ENCODE data around the gene TGM2.

TGM2 gene

DNA sequence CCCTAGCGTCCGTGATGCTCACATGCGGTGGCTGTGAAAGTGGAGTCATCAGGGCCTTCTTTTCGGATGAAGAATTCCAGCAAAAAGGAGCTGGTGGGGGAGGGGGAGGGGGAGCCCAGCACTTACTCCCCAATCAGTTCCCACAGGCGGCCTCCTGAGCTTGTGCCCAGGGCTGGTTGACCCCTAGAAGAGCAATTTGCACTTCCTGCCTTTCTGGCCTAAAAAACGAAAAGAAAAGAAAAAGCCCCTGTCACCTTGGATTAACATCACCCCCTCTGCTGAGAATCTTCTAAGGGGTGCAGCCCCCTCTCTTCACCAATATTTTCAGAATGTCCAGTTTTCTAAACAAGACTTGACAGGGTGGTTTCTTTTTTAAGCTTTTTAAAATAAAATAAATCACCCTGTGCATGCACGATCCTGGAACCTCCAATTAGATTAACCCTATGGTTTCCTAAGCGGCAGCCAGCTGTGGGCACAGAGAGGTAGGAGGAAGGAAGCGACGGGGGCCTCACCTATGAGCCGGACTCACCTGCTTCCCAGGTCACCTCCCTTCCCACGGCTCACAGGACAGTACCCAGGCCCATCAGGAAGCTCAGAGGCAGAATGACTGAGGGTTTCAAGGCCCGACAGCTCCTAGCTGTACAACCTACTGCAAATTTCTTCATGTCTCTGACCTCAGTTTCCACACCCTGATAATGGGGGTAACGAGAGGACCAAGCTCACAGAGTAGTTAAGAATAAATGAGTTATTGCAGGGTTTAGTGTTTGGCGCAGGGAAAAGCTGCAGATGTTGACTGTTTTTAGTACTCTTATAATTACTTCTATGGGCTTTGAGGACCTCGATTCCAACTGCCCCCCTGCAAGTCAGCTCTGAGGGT, 10.5 kb upstream of the TGM2 start:
- DNase-seq, result no peak

DNA sequence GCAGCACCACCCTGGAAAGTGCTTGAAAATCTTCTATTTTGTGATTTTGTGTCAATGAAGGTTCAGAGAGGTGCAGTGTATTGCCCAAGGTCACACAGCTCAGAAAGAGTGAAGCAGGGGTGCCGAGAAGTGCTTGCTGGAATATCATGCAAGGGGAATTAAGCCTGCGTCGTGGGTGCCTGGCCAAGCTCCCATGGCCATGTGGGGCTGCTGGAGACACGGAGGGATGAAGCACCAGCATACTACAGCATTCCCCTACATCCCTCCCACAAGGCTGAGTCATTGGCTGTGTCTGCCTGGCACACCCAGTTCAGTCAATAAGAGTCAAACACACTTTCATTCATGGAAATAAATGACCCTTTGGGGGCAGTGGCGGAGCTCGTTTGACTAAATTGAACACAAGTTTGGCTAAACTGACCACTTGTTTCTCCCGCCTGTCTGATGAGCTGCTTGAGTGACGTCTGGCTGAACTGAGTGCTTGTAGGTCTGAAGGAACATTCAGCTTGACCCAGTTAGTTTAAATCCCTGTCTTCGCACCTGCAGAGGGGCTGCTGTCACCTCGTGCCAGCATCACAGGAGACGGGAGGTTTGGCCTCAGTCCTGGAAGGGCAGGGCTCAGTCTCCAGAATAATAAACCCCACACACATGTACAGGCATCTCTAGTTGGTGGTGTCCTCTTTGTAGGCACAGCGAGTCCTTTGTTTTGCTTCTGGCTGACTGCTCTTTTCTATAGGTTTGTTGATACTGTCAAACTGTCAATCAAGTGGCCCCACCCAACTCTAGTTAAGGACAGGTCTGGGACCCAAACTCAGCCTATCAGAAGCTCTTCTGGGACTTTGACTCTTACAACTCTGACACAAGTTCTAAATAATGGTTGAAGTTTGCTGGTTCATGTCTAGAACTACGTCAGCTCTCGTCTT, 8.4 kb upstream of the TGM2 start:
- peak in 1 of 2 donors; percentile 5 for DNase-seq

DNA sequence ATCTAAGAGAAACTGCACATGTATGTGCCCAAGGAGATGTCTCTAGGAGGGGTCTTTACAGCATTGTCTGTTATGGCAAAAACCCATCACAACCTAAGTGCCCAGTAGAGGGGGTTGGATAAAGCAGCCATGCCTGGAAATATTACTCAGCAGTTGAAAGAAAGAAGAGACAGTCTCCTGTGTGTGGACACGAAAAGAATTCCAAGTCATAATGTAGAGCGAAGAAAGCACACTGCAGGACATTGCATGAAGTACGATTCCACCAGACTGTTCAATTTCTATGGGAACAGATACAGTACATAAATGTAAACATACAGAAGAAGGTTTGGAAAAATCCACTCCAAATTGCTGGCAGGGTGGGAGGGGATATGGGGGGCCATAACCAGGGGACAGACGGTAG, 7.3 kb upstream of the TGM2 start:
- DNase-seq, result no peak

DNA sequence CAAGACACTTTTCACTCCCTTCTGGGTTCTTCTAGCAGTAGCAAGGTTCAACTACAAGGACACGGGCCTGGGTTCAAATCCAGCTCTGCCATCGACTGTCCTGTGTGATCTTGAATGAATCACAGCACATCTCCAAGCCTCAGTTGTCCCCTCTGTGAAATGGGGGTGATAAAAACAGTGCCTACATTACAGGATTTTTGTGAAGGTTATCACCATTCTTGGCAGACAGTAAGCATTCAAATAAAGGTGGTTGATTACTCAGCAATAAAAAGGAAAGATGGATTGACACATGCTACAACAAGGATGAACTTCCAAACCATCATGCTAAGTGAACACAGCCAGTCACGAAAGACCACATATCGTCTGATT, 6.6 kb upstream of the TGM2 start:
- DNase-seq, result no peak

DNA sequence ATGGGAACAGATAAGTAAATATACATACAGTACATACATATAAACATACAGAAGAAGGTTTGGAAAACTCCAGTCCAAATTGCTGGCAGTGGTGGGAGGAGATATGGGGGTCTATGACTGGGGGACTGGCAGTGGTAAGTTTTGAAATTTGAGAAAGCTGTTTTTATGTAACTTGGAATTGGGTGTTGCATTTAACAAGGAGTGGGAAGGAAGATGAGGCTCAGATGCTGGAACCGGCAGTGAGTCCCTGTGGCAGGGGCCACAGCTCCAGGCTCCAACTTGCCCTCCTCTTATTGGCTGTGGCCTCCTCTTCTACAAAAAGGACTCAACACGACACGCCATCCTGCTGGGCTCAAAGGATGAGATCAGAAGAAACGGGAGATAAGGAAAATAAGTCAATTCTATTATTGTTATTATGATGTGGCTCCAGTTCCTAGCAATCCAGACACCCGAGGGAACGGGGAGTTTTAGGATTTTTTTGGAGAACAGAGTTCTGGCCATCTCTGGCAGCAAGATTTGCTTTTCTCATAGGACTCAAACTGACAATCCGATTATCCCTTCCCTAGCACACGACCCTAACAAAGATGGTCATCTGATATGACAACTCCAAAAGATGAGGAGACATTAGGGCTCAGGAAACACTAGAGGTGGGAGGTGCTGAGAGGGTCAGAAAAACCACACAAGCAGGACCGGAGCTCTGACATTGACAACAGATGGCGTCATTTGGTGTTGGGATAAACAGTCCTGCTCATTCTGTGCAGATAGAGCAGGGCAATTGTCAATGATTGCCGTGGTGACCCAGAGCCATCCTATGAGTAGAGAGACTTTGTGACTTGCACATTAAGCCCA, 6.0 kb upstream of the TGM2 start:
- DNase-seq, result no peak

DNA sequence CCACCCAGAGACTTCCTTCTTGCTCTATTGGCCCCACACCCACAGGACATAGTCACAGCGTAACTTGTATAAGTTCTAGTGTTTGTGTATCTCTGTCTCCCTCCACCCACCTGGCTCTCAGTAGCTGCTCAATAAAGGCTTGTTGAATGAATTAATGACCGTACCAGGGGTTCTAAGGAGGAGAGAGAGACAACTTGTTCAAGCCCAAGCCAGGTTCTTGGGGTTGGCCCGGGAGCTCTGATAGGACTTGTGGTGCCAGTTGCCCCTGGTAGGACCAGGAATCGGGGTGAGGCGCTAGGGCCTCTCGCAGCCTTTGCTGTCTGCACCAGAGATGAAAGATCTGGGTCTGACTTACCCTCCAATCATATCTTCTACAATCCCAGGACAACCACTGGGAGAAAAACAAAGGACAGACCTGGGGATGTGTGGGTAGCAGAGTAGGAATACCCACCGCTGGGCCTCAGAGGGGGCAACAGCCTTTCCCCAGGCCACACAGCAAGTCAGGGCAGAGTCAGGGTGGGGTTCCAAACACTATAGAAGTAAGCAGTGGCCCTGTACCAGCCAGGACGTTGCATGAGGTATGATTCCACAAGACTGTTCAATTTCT, 5.3 kb upstream of the TGM2 start:
- DNase-seq, result no peak

DNA sequence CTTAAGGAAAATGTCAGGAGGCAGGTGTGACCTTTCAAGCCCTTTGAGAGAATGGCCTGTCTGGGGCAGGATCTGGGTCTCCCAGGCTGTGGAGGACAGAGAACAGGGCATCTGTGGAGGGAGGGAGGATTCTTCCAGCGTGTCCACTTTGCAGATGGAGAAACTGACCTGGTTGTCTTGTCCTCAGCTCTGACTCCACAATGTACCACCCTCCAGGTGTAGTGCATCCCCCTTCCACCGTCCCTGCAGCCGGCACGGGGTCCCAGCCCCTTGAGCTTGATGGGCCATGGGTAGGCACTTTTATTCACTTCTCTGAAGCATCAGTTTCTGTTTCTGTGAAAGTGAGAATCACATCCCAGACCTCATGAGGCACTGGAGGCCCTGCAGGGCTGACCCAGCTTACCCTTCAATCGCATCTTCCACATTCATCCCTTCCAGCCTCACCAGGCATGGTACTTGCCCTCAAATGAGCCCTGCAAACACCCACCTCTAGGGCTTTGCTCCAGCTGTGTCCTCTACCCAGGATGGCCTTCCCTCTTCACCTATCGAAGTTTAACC, 4.6 kb upstream of the TGM2 start:
- no peak for DNase-seq

DNA sequence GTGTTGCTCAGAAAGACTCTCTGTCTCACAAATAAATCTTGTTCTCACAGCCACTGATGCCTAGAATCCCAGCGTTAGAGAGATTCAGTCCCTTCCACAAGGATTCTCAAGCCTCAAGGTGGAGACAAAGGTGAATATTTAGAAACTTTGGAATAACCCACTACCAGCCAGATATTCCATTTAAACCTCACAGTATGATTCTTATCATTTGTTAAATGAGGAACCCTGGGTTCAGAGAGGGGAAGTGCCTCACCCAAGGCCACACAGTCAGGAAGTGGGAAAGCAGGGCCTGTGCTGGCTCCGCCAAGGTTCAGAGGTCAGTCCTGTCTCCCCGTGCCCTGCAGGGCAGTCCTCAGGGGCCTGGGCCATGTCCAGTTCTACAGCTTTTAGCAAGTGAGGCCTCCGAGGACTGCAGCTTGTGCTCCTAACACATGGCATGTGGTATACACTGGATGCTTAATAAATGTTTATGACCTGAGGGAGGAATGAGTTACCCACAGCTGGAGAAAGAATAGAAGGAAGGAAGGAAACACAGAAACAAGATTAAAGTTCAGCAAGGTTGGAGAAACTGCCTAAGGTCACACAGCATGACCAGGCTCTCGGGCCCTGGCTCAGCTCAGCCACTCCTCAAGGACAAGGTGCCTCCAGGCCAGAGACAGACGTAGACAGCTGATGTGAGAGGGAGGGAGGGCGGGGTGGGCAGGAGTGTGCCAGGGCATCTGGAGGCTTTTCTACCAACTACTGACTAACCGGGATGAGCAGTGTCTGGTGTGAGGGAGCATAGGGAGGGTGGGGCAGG, 3.9 kb upstream of the TGM2 start:
- peak in 1 of 2 donors; percentile 23 for DNase-seq

DNA sequence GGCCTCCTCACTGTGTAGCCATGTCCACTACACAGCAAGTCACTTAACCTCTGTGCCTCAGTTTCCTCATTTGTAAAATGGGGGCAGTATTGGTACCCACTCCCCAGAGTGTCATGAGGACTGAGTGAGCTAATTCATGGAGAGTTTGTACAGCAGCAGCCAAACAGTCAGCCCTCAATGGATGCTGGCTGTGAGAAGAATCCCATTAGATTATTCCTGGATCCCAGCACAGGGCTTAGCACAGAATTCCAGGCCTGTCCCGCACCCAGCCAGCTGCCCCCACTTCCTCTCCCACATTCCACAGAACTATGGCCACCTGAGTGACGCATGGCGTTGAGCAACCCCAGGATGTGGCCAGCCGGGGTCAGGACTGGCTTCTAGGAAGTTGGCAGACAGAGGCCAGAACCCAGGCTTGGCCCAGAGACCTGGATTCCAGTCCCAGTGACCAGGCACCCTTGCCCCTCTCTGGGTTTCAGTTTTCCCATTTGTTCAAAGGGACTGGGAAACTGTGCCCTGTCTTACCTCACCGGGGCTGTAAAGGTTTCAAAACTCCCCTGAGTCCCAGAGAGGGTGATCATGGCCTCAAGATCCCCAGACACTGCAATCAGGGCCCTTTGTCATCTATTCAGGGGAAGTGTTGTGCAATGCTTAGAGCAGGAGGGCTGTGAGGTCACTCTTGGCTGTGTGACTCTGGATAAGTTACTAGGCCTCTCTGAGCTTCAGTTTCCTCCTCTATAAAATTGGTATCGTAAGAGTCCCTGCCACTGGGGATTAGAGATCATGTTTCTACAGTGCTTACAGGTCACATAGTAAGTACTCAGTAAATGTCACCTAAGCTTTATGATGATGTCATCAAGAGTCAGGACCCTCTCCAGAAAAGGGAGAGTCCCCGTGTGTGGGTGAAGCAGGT, 3.0 kb upstream of the TGM2 start:
- DNase-seq, result peak in 1 of 2 donors; percentile 38

DNA sequence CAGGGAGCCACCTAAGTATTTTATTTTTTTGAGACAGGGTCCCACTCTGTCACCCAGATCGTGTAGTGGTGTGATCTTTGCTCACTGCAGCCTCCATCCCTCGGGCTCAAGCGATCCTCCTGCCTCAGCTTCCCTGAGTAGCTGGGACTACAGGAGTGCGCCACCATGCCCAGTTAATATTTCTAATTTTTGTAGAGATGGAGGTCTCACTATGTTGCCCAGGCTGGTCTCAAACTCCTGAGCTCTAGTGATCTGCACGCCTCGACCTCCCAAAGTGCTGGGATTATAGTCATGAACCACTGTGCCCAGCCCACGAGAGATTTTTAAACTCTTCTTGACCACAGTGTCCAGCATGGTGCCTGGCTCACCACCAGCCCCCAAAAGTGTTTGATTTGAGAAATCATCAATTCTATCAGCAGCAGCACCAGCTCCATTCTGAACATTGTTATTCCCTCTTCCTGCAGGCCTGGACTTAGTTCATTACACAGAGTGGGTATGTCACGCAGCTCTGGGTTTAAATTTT, 2.3 kb upstream of the TGM2 start:
- DNase-seq, result no peak

DNA sequence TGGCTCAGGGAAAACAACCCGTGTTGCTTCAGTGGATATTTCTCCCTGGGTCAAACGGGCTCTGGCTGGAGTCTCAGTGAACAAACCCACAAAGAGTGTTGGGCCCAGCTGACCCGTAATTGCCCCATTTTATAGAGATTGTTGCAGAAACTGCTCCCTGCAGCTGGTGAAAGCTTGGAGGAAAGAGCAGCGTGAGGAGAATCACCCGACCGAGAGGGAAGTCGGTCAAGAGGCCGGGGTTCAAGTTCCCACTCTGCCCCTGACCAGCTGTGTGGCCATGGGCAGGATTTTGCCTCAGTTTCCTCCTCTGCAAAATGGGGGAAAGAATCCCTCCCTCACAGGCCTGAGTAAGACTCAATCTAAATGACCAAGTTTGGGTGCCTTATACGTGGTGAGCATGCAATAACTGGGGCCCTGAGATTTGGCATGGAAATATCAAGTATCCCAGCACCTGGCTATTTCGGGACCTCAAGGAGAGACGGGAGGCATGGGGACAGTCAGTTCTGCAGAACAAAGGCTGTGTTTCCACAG, 1.7 kb upstream of the TGM2 start:
- DNase-seq, result no peak

DNA sequence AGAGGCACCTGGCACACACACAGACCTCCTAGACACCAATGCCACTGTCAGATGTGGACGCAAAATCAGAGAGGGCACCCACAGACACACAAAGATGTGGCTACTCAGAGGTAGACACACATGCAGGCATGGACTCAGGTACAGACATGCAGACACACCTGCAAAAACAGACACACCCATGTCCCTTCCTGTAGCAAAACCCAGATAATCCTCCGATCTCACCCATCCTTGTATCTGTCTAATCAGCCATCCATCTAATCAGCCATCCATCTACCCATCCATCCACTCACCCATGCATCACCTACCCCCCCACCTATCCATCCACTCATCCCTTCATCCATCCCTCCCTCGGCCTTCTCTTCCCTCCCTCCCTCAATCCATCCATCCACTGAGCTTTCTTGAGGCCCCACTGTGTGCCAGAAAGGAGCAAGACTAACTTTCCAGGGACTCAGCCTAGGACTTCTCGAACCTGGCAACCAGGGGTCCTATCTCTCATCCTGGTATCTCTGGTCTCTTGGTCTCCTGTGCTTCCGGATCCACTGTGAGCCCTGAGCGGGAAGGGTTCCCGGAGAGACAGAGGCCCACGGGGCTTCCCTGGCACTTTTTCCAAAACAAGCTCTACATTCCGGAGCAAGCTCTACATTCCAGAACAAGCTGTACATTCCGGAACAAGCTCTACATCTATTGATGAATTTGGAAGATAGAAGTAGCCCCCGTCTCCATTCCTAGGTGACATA, 1.1 kb upstream of the TGM2 start:
- DNase-seq, result no peak

DNA sequence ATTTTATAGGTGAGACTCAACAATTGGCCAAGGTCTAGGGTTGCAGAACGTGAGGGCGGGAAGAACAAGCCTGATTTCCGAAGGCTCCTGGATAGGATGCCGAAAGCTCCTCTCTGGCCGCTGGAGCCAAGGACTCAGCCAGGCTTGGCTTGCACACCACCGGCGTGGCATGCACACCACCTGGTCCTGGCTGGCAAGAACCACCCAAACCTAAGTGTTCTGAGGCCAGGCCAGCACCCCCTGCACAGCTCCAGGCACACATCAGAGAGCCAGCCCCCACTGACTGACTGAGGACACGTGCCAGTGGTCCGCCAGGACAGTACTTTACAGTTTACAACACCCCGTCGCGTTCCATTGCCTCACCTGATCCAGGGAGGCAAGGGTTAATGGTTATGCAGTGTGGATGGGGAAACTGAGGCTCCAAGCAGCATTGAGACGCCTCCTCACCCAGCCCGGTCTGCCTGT, 414 bp downstream of the TGM2 start:
- DNase-seq, result no peak

DNA sequence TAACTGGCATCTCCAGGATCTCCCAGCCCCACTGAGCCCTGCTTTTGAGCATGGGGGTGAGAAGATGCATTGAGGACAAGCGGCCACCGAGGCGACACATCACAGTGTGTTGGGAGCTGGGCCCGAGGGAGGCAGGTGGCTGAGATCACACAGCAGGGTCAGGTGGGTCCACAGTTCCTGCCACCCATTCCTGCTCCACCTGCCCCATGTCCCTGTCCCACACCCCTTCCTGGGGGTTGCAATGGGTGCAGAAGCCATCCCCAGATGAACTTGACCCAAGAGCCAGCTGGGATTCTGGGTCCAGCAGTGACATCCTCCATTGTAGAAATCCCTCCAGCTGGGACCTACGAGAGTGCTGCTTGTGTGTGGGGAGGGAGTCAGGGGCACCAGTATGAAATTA, 1.0 kb downstream of the TGM2 start:
- no peak for DNase-seq

DNA sequence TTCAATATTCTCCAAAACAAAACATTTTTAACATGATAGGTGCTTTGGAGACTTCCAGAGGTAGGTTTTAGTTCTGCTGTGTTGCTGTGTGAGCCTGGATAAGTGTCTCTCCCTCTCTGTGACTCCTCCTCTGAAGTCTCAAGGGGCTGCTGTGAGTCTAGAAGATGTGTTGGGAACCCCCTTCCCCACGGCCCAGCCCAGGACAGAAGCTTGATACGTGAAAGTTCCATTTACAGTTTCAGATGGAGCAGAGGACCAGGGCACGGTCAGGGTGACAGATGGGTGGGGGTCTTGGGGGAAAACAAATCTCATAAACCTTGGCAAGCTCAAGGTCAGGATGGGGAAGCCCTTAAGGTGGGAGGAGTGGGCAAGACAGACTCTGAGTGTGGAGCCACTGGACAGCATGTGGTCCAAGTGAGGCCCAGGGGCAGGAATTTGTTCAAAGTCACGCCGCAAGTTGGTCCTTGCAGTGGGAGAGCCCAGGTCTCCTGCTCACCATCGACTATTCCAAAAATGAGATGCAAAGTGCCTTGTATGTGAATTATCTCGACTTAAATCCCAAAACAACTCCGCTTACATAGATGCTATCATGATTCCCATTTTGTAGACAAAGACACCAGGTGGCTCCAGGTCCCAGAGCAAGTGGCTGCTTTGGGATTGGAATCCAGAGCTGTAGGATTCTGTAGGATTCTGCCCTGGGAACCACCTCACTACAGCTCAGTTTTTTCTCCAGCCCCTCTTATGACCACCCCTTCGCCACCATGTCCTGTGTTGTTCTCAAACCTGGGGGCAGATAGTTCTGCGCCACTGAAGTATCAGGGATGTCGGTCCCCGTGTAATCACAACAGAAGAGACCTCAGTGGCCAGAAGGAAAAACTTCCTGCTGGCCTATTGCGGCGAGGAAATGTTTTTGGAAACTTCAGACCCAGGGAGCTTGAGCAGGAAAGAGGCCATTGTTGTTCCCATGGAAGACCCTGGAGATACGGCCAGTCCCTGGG, 1.9 kb downstream of the TGM2 start:
- no peak for DNase-seq

DNA sequence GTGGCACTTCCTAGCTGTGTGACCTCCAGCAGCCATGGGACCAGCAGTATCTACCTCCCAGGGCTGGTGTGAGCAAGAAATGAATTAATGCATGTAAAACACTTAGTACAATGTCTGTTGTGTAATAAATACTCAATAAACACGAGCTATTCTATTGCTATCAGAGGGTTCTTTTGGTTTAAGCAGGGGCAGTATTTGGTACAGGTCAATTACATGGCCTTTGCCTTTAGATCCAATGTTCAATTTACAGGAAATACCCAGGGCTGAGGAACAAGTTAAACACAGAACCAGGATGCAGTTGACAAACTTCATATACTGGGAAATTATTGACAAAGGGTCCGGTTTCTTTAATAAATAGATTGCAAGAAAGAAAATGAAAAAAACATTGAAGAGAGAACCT, 2.9 kb downstream of the TGM2 start:
- DNase-seq, result no peak

DNA sequence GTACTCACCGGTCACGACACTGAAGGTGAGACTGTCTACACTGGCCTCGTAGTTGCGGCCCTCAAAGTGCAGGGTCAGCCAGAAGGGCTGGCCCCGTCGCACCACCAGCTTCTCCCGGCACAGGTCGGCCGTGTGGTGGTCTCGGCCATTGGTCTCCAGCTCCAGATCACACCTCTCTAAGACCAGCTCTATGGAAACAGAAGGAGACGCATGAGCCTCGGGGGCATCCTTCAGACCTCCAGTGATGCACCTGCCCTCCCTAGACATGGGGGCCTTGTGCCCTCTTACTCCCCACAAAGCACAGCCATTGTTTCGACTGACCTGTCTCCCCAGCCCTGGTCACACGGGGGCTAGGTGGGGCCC, 3.7 kb downstream of the TGM2 start:
- DNase-seq, result no peak
